ENCODE data around the gene NXNL1. TPM values are rescaled to one million over a fixed set of nuclear protein-coding genes. Genes with fewer than 3 reads are reported as not detected.

NXNL1 gene
- total RNA-seq = not detected

GRCh38 chr19:17460372-17461230 lies at the start of gene NXNL1:
NXNL1 (minus strand) TSS chr19:17460926; CDS start chr19:17460869, 57 bp downstream.

GRCh38 chr19:17470068-17470841 lies 9.5 kb upstream of the NXNL1 start, which contains the start of gene SLC27A1:
SLC27A1 (plus strand) TSS chr19:17470524; CDS start chr19:17470541, 17 bp downstream.

GRCh38 chr19:17448131-17448967 lies 12.4 kb downstream of the NXNL1 start, which contains the start of gene TMEM221:
TMEM221 (minus strand) TSS chr19:17448668; CDS start chr19:17448462, 206 bp downstream.

GRCh38 chr19:17419621-17420474 lies 40.9 kb downstream of the NXNL1 start, which contains the start of gene MVB12A:
MVB12A (plus strand) TSS chr19:17420047; CDS start chr19:17420136, 89 bp downstream.

Other genes starting within 250 kb of the NXNL1 start
- 18.3 TPM for gene USE1, start 245.6 kb downstream of the NXNL1 start, total RNA-seq
- 11.0 TPM for gene OCEL1, start 234.7 kb downstream of the NXNL1 start, total RNA-seq
- gene NR2F6, start 215.0 kb downstream of the NXNL1 start, total RNA-seq = 53.7 TPM
- gene USHBP1, start 196.2 kb downstream of the NXNL1 start, total RNA-seq = 9.8 TPM
- 60.1 TPM for gene BABAM1, start 193.5 kb downstream of the NXNL1 start, total RNA-seq
- 2.6 TPM for gene ANKLE1, start 179.0 kb downstream of the NXNL1 start, total RNA-seq
- gene ABHD8, start 157.5 kb downstream of the NXNL1 start, total RNA-seq = 18.3 TPM
- 42.7 TPM for gene MRPL34, start 155.1 kb downstream of the NXNL1 start, total RNA-seq
- gene DDA1, start 151.4 kb downstream of the NXNL1 start, total RNA-seq = 19.2 TPM
- gene ANO8, start 126.1 kb downstream of the NXNL1 start, total RNA-seq = 12.3 TPM
- 36.7 TPM for gene GTPBP3, start 123.4 kb downstream of the NXNL1 start, total RNA-seq
- gene PLVAP, start 83.6 kb downstream of the NXNL1 start, total RNA-seq = 157 TPM
- gene CCDC194, start 66.7 kb downstream of the NXNL1 start, total RNA-seq = 0.41 TPM
- gene BST2, start 55.3 kb downstream of the NXNL1 start, total RNA-seq = 64.1 TPM
- gene MVB12A, start 40.9 kb downstream of the NXNL1 start, total RNA-seq = 69.9 TPM
- 1.5 TPM for gene TMEM221, start 12.3 kb downstream of the NXNL1 start, total RNA-seq
- 32.3 TPM for gene SLC27A1, start 9.6 kb upstream of the NXNL1 start, total RNA-seq
- gene PGLS, start 50.7 kb upstream of the NXNL1 start, total RNA-seq = 63.8 TPM
- 49.6 TPM for gene COLGALT1, start 94.7 kb upstream of the NXNL1 start, total RNA-seq
- 0.41 TPM for gene UNC13A, start 227.4 kb upstream of the NXNL1 start, total RNA-seq